ENCODE data around the gene MYZAP.

MYZAP gene

DNA sequence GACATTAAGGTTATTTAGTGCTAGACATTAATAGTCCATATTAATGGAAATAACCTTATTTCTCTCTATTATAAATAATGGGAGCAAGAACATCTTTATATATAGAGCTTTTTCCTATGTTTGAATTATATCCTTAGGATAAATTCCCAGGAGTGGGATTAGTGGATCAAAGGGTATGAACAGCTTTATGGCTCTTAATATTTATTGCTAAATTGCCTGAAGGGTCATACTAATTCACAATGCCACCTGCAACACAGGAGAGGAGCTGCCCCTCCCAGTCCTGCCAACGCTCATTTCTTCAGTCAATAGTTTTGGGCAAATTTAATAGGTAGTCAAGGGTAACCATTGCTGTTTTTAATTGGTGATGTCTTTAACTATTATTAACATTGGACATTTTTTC is 65.9 kb downstream of the MYZAP start:
- no peaks in the 10 kb centered on the region for H3K9me3 ChIP-seq
- H3K4me3 ChIP-seq (ENCODE audit: low read depth in 1 of 2, low read length in 1 of 2): no peak overlapping the region
- peaks cover 0 to 10% of the 10 kb centered on the region in 2 experiments for H3K4me1 ChIP-seq (ENCODE audit: control insufficient read depth in 1 of 2, insufficient read depth in 1 of 2, low read depth in 1 of 2, low read length in 1 of 2)
- H3K27ac ChIP-seq: no peak overlapping the region
- no peaks in the 10 kb centered on the region for H3K36me3 ChIP-seq
- H3K27me3 ChIP-seq: peaks cover 22% of the 10 kb centered on the region
- TF ChIP-seq, protein P1, sequence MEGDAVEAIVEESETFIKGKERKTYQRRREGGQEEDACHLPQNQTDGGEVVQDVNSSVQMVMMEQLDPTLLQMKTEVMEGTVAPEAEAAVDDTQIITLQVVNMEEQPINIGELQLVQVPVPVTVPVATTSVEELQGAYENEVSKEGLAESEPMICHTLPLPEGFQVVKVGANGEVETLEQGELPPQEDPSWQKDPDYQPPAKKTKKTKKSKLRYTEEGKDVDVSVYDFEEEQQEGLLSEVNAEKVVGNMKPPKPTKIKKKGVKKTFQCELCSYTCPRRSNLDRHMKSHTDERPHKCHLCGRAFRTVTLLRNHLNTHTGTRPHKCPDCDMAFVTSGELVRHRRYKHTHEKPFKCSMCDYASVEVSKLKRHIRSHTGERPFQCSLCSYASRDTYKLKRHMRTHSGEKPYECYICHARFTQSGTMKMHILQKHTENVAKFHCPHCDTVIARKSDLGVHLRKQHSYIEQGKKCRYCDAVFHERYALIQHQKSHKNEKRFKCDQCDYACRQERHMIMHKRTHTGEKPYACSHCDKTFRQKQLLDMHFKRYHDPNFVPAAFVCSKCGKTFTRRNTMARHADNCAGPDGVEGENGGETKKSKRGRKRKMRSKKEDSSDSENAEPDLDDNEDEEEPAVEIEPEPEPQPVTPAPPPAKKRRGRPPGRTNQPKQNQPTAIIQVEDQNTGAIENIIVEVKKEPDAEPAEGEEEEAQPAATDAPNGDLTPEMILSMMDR (IDR thresholded peaks at IDR 0.05): no peak

DNA sequence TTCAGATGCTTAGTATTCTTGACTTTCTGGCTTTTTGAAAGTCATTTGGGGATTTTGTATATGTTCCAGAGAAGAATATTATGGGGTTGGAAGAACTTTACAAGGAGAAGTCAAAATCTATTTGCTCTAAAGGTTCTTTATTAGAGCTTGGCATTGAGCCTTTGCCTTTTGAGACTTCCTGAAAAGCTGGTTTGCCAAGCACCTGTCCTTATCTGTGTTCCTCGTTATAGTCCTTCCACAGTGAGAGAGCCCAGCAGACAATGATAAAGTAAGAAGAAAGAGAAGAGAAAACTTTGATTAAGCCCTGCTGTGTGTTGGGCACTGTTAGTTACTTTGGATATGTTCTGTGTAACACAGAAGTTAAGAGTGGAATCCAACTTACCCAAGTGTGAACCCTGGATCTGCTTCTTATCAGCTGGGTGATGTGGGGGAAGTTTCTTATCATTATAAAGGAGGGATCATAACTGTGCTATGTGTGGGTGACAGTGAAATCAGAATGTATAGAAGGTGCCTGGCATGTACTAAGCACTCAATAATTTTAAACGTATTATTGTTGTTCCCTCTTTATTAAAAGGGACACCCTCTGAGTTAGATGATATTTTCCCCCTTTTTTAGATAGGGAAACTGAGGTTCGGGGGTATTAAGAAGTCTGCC is 70.5 kb downstream of the MYZAP start:
- Histone ChIP-seq H3K27ac (no peak overlapping the region), H3K4me1 (ENCODE audit: control insufficient read depth in 1 of 2, insufficient read depth in 1 of 2, low read depth in 1 of 2, low read length in 1 of 2) (peaks cover 0 to 4% of the 10 kb centered on the region in 2 experiments), H3K36me3 (no peaks in the 10 kb centered on the region), H3K4me3 (ENCODE audit: low read depth in 1 of 2, low read length in 1 of 2) (no peak overlapping the region), H3K9me3 (no peaks in the 10 kb centered on the region), H3K27me3 (peaks cover 30% of the 10 kb centered on the region)
- TF ChIP-seq, protein P1 (IDR thresholded peaks at IDR 0.05): no peak

DNA sequence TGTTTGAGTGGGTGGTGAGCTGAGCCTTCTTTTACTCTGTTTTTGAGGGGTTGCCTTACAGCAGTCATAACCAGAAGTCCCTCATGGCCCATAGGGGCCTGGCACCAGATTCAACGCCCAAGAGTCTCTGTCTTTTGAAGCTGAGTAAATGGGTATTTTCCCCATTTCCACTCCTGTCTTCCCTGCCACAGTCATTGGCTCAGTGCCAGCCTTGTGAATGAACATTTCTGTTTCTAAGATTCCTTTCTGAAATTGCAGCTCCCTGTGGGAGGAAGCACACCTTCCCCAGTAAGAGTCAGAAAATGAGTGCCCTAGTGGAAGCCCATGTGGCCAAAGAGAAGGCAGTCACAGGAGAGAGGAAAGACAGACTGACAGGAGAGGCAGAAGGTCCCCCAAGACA is 71.1 kb downstream of the MYZAP start:
- Histone ChIP-seq H3K36me3 (no peaks in the 10 kb centered on the region), H3K9me3 (no peaks in the 10 kb centered on the region), H3K4me3 (ENCODE audit: low read depth in 1 of 2, low read length in 1 of 2) (no peak overlapping the region), H3K27me3 (peaks cover 35% of the 10 kb centered on the region), H3K4me1 (ENCODE audit: control insufficient read depth in 1 of 2, insufficient read depth in 1 of 2, low read depth in 1 of 2, low read length in 1 of 2) (peaks cover 0 to 1% of the 10 kb centered on the region in 2 experiments), H3K27ac (no peak overlapping the region)
- TF ChIP-seq, protein P1 (IDR thresholded peaks at IDR 0.05): no peak

DNA sequence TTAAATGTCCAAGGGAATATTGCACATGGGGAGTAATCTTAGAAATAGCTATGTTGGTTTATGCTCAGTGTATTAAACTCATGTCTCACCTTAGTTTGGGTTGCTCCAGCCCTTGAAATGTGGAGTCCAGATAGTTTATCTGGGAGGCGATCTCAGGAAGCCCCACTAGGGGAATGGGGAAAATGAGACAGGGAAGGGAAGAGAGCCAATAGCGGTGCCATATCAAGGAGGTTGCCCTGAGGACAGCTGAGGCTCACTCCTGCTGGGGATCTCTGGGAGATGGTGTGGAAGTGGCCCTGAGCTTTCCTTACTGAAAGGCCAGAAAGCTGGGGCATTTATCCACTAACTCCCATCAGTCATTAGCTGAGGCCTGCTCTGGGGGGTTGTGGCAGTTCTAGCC is 71.6 kb downstream of the MYZAP start:
- Histone ChIP-seq H3K4me3 (ENCODE audit: low read depth in 1 of 2, low read length in 1 of 2) (no peak overlapping the region), H3K27ac (no peak overlapping the region), H3K27me3 (peaks cover 40% of the 10 kb centered on the region), H3K9me3 (no peaks in the 10 kb centered on the region), H3K4me1 (ENCODE audit: control insufficient read depth in 1 of 2, insufficient read depth in 1 of 2, low read depth in 1 of 2, low read length in 1 of 2) (no peaks in the 10 kb centered on the region), H3K36me3 (no peaks in the 10 kb centered on the region)
- TF ChIP-seq, protein P1 (IDR thresholded peaks at IDR 0.05): no peak

DNA sequence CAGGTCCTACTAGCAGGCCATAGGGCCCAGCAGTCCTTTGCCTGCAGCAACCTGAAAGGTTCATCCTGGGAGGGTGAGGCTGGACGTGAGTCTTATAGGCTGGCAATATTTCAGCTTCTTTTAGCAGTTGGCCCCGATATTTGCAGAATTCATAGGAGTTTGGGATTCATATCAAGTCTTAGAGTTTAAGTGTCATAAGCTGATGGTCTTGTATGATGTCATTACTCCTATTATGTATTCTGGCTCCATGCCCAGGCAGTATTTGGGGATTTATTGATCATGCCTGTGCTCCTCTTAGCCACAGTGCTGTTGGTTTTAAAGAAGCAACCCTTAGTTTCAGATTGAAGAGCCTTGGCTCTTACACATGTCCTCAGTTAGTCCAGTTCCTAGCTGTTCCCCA is 73.5 kb downstream of the MYZAP start:
- Histone ChIP-seq H3K27me3 (peaks cover 50% of the 10 kb centered on the region), H3K4me1 (ENCODE audit: control insufficient read depth in 1 of 2, insufficient read depth in 1 of 2, low read depth in 1 of 2, low read length in 1 of 2) (no peaks in the 10 kb centered on the region), H3K36me3 (no peaks in the 10 kb centered on the region), H3K4me3 (ENCODE audit: low read depth in 1 of 2, low read length in 1 of 2) (no peak overlapping the region), H3K9me3 (no peaks in the 10 kb centered on the region), H3K27ac (no peak overlapping the region)
- TF ChIP-seq, protein P1 (IDR thresholded peaks at IDR 0.05): no peak

Data from neutrophil (primary cell).